ENCODE results near the gene PCDHGA7. TPM values are rescaled to one million over a fixed set of nuclear protein-coding genes. Genes with fewer than 3 reads are reported as not detected.
"Not testable (repeated sequence)": the region's sequence is repeated elsewhere in the genome, so short reads cannot be mapped to it uniquely, and the experiment has no call there.

Gene PCDHGA7
- total RNA-seq, 2 experiments from 2014 or later, result not detected

GRCh38 chr5:141392429-141393198 is 10.1 kb downstream of the PCDHGA7 start, which contains the start of gene PCDHGA8:
Gene PCDHGA8 (plus strand): TSS chr5:141392633. CDS start chr5:141392814, 181 bp downstream.
- Mint-ChIP-seq H3K4me3 (no peak within 1 kb of the TSS), H3K27ac (no peak within 1 kb of the TSS), H3K27me3 (ENCODE audit: low read depth) (peaks cover 62% of the 10 kb centered on the region), H3K36me3 (ENCODE audit: low read depth) (peaks cover 19% of the 10 kb centered on the region), H3K9me3 (peaks cover 23% of the 10 kb centered on the region), H3K4me1 (ENCODE audit: low read depth) (no peaks in the 10 kb centered on the region)
- DNase-seq, result no peak
- CTCF ChIA-PET, result interaction anchor here (1.1 to 2.0 kb wide), 3 partner anchors 28 to 165 kb away, joined by 3 to 6 read pairs (median 4); partner anchors contain the start of gene PCDHGA11
- intact Hi-C loops (cut with micrococcal nuclease), result no loop called here

- H3K4me3 Mint-ChIP-seq, result no peak overlapping the region
- peaks cover 23% of the 10 kb centered on the region for H3K9me3 Mint-ChIP-seq
- H3K27ac Mint-ChIP-seq, result no peak overlapping the region
- intact Hi-C loops (cut with micrococcal nuclease), result no loop called here
- H3K4me1 Mint-ChIP-seq (ENCODE audit: low read depth), result no peaks in the 10 kb centered on the region
- peaks cover 19% of the 10 kb centered on the region for H3K36me3 Mint-ChIP-seq (ENCODE audit: low read depth)
- no peak for DNase-seq
- H3K27me3 Mint-ChIP-seq (ENCODE audit: low read depth), result peaks cover 60% of the 10 kb centered on the region
- CTCF ChIA-PET, result interaction anchor here (1.1 to 2.0 kb wide), 3 partner anchors 28 to 165 kb away, joined by 3 to 6 read pairs (median 4); partner anchors contain the start of gene PCDHGA11
Measured at GRCh38 chr5:141393267-141393666, 10.7 kb downstream of the PCDHGA7 start.

- H3K4me1 Mint-ChIP-seq (ENCODE audit: low read depth); intact Hi-C loops (cut with micrococcal nuclease); DNase-seq; H3K4me3 Mint-ChIP-seq: not testable (repeated sequence)
- CTCF ChIA-PET, result interaction anchor here (2.2 kb wide), 1 partner anchor 30 kb away, joined by 6 read pairs; the partner anchor contains the start of gene PCDHGA5
- Mint-ChIP-seq H3K36me3 (ENCODE audit: low read depth) (peaks cover 20% of the 10 kb centered on the region), H3K27me3 (ENCODE audit: low read depth) (peaks cover 60% of the 10 kb centered on the region), H3K27ac (peak overlapping the region; percentile 41), H3K9me3 (peaks cover 21% of the 10 kb centered on the region)
Measured at GRCh38 chr5:141394401-141395187, 12.1 kb downstream of the PCDHGA7 start.

- not testable (repeated sequence) for H3K27ac Mint-ChIP-seq
Measured at GRCh38 chr5:141397756-141398551, 15.4 kb downstream of the PCDHGA7 start, which contains the start of gene PCDHGB5. Gene PCDHGB5 (plus strand): TSS chr5:141397947. CDS start chr5:141398128, 181 bp downstream.

GRCh38 chr5:141398608-141399007 is 16.1 kb downstream of the PCDHGA7 start:
- peaks cover 22% of the 10 kb centered on the region for H3K9me3 Mint-ChIP-seq

More at GRCh38 chr5:141397756-141398551, 15.4 kb downstream of the PCDHGA7 start, which contains the start of gene PCDHGB5:
- Mint-ChIP-seq H3K4me3 (peak within 1 kb of the TSS; percentile 50), H3K9me3 (peaks cover 18% of the 10 kb centered on the region), H3K27me3 (ENCODE audit: low read depth) (peaks cover 56% of the 10 kb centered on the region), H3K36me3 (ENCODE audit: low read depth) (peaks cover 14% of the 10 kb centered on the region)
- CTCF ChIA-PET, result interaction anchor here (0.7 to 1.9 kb wide), 10 partner anchors 11 to 160 kb away, joined by 3 to 9 read pairs (median 4); partner anchors contain the start of genes PCDHGA10, PCDHGA11, PCDHGA12 and PCDHGB4
- DNase-seq, result peak; percentile 51
- H3K4me1 Mint-ChIP-seq (ENCODE audit: low read depth); intact Hi-C loops (cut with micrococcal nuclease): not testable (repeated sequence)

GRCh38 chr5:141399555-141400258 is 17.2 kb downstream of the PCDHGA7 start:
- Mint-ChIP-seq H3K4me1 (ENCODE audit: low read depth) (peaks cover 5% of the 10 kb centered on the region), H3K27ac (no peak overlapping the region), H3K27me3 (ENCODE audit: low read depth) (peaks cover 58% of the 10 kb centered on the region), H3K36me3 (ENCODE audit: low read depth) (peaks cover 10% of the 10 kb centered on the region), H3K9me3 (peaks cover 21% of the 10 kb centered on the region), H3K4me3 (no peak overlapping the region)
- no peak for DNase-seq
- CTCF ChIA-PET, result interaction anchor here (0.9 to 1.3 kb wide), 2 partner anchors 113 to 595 kb away, joined by 3 to 6 read pairs; no protein-coding TSS in a partner anchor
- intact Hi-C loops (cut with micrococcal nuclease), result no loop called here

More at GRCh38 chr5:141398608-141399007, 16.1 kb downstream of the PCDHGA7 start:
- Mint-ChIP-seq H3K4me3 (no peak overlapping the region), H3K4me1 (ENCODE audit: low read depth) (peaks cover 5% of the 10 kb centered on the region), H3K27me3 (ENCODE audit: low read depth) (peaks cover 58% of the 10 kb centered on the region), H3K36me3 (ENCODE audit: low read depth) (peaks cover 9% of the 10 kb centered on the region), H3K27ac (no peak overlapping the region)
- intact Hi-C loops (cut with micrococcal nuclease), result no loop called here
- no peak for DNase-seq
- CTCF ChIA-PET, result interaction anchor here (1.8 to 1.9 kb wide), 3 partner anchors 14 to 114 kb away, joined by 7 to 9 read pairs (median 9); partner anchors contain the start of genes PCDHGA10 and PCDHGA12

- Mint-ChIP-seq H3K9me3 (peaks cover 21% of the 10 kb centered on the region), H3K36me3 (ENCODE audit: low read depth) (peaks cover 10% of the 10 kb centered on the region), H3K4me1 (ENCODE audit: low read depth) (peaks cover 5% of the 10 kb centered on the region), H3K27ac (no peak within 1 kb of the TSS), H3K27me3 (ENCODE audit: low read depth) (peaks cover 60% of the 10 kb centered on the region), H3K4me3 (peak within 1 kb of the TSS; percentile 45)
- intact Hi-C loops (cut with micrococcal nuclease), result no loop called here
- DNase-seq, result peak; percentile 45
- CTCF ChIA-PET, result interaction anchor here (0.6 to 1.9 kb wide), 7 partner anchors 9 to 206 kb away, joined by 3 to 6 read pairs (median 3); partner anchors contain the start of genes PCDHGA10, PCDHGA2 and TAF7
Measured at GRCh38 chr5:141402553-141403243, 20.2 kb downstream of the PCDHGA7 start, which contains the start of gene PCDHGA9. Gene PCDHGA9 (plus strand): TSS chr5:141402778. CDS start chr5:141402953, 175 bp downstream.

- DNase-seq, result no peak
- Mint-ChIP-seq H3K27ac (no peak overlapping the region), H3K27me3 (ENCODE audit: low read depth) (peaks cover 63% of the 10 kb centered on the region), H3K36me3 (ENCODE audit: low read depth) (peaks cover 11% of the 10 kb centered on the region), H3K4me1 (ENCODE audit: low read depth) (peaks cover 6% of the 10 kb centered on the region), H3K9me3 (peaks cover 23% of the 10 kb centered on the region), H3K4me3 (no peak overlapping the region)
- intact Hi-C loops (cut with micrococcal nuclease), result no loop called here
- CTCF ChIA-PET, result interaction anchor here (1.0 to 1.9 kb wide), 6 partner anchors 8 to 153 kb away, joined by 3 to 6 read pairs (median 4); partner anchors contain the start of genes PCDHGA10, PCDHGA2 and TAF7
Measured at GRCh38 chr5:141403387-141403786, 20.8 kb downstream of the PCDHGA7 start.

GRCh38 chr5:141407790-141408505 is 25.4 kb downstream of the PCDHGA7 start, which contains the start of gene PCDHGB6:
Gene PCDHGB6 (plus strand): TSS chr5:141408021. CDS start chr5:141408203, 182 bp downstream.
- Mint-ChIP-seq H3K9me3 (peaks cover 19% of the 10 kb centered on the region), H3K27me3 (ENCODE audit: low read depth) (peaks cover 66% of the 10 kb centered on the region), H3K36me3 (ENCODE audit: low read depth) (peaks cover 14% of the 10 kb centered on the region), H3K4me3 (peak within 1 kb of the TSS; percentile 48)
- intact Hi-C loops (cut with micrococcal nuclease), result loop anchor here (5.0 kb wide), 1 partner anchor 36 kb away; the partner anchor contains the start of genes PCDHGA6 and PCDHGB3
- CTCF ChIA-PET, result interaction anchor here (0.7 to 2.0 kb wide), 6 partner anchors 9 to 156 kb away, joined by 3 to 9 read pairs (median 4); partner anchors contain the start of genes PCDHGA11, PCDHGB7, PCDHGC3 and TAF7
- not testable (repeated sequence) for H3K27ac Mint-ChIP-seq; H3K4me1 Mint-ChIP-seq (ENCODE audit: low read depth)
- DNase-seq, result peak; percentile 51
